ENCODE results near the gene WDR82. TPM values are rescaled to one million over a fixed set of nuclear protein-coding genes. Genes with fewer than 3 reads are reported as not detected.

Gene WDR82
- total and polyA plus RNA-seq, 9 of the 15 experiments (the other 6 are each of a cell fraction or from before 2014, with no cell fraction given), result 6.4 to 62.9 (median 37.1) TPM

- no peak for TF ChIP-seq SAP30 (IDR thresholded peaks at IDR 0.05; ENCODE audit: borderline replicate concordance, insufficient read depth, low read depth, low read length, poor library complexity, severe bottlenecking)
- peak; percentile 65; the same call in 1 of the 2 replicates for TF ChIP-seq C11orf30 (IDR thresholded peaks at IDR 0.05; ENCODE audit: low read depth)
- TF ChIP-seq, protein P1, sequence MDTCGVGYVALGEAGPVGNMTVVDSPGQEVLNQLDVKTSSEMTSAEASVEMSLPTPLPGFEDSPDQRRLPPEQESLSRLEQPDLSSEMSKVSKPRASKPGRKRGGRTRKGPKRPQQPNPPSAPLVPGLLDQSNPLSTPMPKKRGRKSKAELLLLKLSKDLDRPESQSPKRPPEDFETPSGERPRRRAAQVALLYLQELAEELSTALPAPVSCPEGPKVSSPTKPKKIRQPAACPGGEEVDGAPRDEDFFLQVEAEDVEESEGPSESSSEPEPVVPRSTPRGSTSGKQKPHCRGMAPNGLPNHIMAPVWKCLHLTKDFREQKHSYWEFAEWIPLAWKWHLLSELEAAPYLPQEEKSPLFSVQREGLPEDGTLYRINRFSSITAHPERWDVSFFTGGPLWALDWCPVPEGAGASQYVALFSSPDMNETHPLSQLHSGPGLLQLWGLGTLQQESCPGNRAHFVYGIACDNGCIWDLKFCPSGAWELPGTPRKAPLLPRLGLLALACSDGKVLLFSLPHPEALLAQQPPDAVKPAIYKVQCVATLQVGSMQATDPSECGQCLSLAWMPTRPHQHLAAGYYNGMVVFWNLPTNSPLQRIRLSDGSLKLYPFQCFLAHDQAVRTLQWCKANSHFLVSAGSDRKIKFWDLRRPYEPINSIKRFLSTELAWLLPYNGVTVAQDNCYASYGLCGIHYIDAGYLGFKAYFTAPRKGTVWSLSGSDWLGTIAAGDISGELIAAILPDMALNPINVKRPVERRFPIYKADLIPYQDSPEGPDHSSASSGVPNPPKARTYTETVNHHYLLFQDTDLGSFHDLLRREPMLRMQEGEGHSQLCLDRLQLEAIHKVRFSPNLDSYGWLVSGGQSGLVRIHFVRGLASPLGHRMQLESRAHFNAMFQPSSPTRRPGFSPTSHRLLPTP (IDR thresholded peaks at IDR 0.05; ENCODE audit: borderline replicate concordance, extremely low read depth, insufficient read length), result no peak
- TF ChIP-seq MAFF (IDR thresholded peaks at IDR 0.05; ENCODE audit: low read length), result 0 out of 2 replicates have a peak, but pooled peaks have one; percentile 3
- TF ChIP-seq ELK3 (CRISPR knock-in tag; IDR thresholded peaks at IDR 0.05), result no peak
- TF ChIP-seq NFIX (CRISPR knock-in tag; IDR thresholded peaks at IDR 0.05; ENCODE audit: low read depth), result peak; percentile 69; the same call in 1 of the 2 replicates
- no peak for TF ChIP-seq TAF1 (IDR thresholded peaks at IDR 0.05; ENCODE audit: control insufficient read depth, extremely low read depth, insufficient read depth, low read length, severe bottlenecking)
- TF ChIP-seq KDM4B (IDR thresholded peaks at IDR 0.05; ENCODE audit: borderline replicate concordance in 2 of 2, low read depth in 1 of 2), result no peak
- no peak for TF ChIP-seq NR2C2 (CRISPR knock-in tag; IDR thresholded peaks at IDR 0.05)
- TF ChIP-seq NR2C2 (tag; IDR thresholded peaks at IDR 0.05), result peak; percentile 7; the same call in 1 of the 2 replicates
- no peak for TF ChIP-seq ZNF57 (CRISPR knock-in tag; IDR thresholded peaks at IDR 0.05)
- peak; percentile 95 for TF ChIP-seq NFIC (IDR thresholded peaks at IDR 0.05)
Observed at GRCh38 chr3:52240886-52241370, 37.5 kb downstream of the WDR82 start (continued).
